HG03558 (cell line): ENCODE data around the gene FALEC.
A peak's percentile ranks its signal among the peaks of the same experiment; 100 is the strongest.
"Not testable (repeated sequence)": the region's sequence is repeated elsewhere in the genome, so short reads cannot be mapped to it uniquely, and the experiment has no call there.

Experiments
- ATAC-seq: cut with Tn5 transposase; IDR thresholded peaks from one replicate; pipeline ENCODE4 v1.9.1; 2021; ENCODE audit warnings: moderate number of reproducible peaks; ENCODE audit not compliant: unreplicated experiment; ENCODE audit errors: extremely low read depth

FALEC gene

GRCh38 chr1:150568594-150568966 is 53.0 kb downstream of the FALEC start:
- no peak for ATAC-seq

DNA sequence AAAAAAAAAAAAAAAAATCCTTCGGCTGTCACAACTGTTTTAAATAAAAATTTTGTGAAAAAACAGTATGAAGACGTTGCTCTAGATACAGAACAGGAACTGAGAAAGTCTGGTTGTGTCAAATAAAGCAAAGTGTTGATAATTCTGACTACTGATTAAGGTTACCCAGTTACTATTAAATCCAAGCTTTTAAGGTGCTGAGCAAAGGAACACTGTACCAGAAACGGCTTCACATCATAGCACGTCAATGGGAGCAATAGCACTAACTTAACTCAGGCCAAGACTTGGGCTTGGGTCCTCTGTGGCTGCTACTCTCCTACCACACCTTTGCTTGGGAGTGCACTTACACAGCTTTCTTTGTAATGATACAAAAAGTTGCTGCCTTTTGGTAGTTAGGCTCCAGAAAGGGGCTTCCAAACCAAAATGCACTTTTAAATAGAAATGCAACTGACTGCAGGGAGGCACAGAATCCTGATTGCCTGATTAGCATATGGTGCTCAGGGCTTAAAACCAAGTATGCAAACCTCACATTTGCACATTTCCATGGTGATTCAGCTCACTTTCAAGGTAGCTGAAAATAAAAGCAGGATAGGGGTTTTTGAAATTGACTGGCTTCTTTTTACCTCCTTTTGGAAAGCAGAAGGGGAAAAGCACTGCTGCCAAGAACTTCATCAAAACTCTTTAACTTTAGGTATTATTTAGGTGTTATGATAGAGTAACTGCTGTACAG is 57.5 kb downstream of the FALEC start:
- no peak for ATAC-seq

DNA sequence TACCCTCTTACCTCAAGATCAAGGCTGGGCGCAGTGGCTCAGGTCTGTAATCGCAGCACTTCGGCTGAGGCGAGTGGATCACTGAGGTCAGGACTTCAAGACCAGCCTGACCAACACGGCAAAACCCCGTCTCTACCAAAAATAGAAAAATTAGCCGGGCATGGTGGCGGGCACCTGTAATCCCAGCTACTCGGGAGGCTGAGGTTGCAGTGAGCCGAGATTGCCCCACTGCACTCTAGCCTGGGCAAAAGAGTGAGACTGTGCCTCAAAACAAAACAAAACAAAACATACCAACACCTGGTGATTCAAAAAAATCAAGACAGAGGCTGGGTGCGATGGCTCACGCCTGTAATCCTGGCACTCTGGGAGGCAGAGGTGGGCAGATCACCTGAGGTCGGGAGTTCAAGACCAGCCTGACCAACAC is 58.1 kb downstream of the FALEC start:
- not testable (repeated sequence) for ATAC-seq

DNA sequence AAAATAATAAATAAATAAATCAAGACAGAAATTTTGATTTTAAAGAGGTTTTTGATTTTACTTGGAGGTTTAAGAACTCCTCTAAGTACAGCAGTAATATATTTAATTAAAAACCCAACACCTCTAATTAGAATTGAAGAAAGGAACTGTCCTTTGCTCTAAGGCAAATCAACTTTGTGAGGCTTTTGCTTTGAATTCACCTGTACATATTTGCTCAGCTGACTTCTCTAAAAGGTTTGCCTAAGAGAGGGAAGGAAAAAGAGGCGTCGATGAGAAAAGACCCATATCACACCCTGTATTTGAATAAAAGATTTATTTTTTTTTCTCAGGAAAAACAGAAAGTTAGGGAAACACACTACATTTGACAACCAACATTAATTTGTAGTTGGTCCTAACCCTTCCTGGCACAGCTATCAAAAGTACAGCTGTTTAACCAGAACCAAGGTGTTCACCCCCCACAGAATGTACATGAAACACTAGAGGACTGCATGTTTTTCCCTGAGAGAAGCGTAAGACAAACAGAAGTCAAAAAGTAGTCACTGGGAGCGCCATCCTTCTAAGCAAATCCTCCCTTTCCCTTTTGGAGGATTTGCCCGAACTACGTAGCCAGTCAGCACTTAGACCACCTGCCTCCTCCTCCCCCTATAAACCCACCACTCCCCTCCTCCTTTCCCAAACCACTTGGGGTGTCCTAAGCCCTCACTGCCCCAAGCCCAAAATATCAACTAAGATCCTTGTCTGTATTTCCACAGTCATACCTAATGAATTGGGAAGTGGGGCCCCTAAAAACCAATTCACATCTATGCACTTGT is 58.9 kb downstream of the FALEC start:
- no peak for ATAC-seq

- no peak for ATAC-seq
These were observed 59.5 kb downstream of the FALEC start for GRCh38 chr1:150575072-150575489.

GRCh38 chr1:150575518-150576366 is 60.2 kb downstream of the FALEC start:
- ATAC-seq, result no peak

GRCh38 chr1:150576367-150576711 is 60.8 kb downstream of the FALEC start:
- ATAC-seq, result no peak

GRCh38 chr1:150576794-150577556 is 61.4 kb downstream of the FALEC start:
- no peak for ATAC-seq

DNA sequence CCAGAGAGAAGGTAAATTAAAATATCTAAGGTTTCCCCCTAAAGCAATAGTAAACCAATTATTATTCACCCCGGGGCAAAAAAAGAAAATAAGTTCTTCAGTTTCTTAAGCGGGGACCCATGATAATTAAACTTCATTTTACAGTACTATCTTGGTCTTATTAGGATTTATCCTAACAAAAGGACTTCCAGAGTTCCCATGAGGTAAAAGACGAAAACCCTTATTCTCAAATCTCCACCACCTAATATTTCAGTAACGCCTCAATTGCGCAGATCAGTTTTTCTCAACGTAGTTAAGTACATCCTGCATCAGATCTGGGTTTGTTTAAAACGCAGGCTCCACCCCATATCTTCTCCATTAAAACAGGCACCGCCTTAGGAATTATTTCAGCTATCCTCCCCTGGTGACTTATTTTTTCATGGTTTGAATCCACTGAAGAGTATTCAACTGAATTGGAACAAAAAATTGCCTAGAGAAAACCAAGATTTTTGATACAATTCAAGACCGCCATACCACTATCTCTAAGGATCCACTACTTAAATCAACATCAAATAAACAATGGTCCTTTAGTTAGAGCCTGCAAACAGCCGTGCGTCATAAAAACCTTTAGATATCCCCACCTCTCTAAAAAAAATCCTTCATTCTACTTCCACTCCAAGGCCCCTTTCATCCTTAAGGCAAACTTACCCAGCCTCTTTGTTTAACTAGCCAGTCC is 62.2 kb downstream of the FALEC start:
- ATAC-seq, result no peak

DNA sequence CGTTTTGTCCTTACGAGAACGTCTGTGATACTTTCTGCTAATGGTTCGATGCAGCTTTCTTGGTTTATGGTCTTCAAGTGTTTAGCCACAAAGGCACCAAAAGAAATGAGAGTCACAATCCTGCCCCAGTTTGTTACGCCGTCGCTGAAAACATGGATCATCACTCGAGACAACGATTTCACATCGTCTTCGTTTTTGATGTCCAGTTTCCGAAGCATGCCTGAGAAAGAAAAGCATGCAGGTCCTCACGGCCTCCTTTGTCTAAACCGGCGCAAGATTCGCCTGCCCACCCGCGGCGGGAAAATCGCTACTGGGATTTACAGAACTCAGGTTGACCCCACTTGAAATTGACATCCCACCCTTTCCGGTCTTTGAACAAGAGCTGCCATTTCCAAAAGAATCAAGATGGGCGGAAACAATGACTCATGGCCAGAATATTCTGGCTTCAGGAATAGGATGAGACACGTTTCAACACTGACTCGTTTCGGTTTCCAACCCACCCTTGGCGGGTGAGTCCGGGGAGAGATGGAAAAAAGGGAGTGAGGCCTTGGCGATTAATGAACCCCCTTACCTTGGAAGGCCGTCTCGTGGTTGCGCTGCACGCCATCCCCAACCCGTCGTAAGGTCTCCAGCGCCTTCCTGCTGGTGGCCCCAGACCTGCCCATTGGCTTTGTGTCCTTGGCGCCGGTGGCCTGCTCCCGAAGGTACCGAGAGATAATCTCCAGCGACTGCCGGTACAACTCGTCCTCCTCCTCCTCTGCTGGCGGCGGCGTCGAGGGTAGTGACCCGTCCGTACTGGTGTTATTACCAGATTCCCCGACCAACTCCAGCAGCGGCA is 62.9 kb downstream of the FALEC start:
- ATAC-seq, result no peak

DNA sequence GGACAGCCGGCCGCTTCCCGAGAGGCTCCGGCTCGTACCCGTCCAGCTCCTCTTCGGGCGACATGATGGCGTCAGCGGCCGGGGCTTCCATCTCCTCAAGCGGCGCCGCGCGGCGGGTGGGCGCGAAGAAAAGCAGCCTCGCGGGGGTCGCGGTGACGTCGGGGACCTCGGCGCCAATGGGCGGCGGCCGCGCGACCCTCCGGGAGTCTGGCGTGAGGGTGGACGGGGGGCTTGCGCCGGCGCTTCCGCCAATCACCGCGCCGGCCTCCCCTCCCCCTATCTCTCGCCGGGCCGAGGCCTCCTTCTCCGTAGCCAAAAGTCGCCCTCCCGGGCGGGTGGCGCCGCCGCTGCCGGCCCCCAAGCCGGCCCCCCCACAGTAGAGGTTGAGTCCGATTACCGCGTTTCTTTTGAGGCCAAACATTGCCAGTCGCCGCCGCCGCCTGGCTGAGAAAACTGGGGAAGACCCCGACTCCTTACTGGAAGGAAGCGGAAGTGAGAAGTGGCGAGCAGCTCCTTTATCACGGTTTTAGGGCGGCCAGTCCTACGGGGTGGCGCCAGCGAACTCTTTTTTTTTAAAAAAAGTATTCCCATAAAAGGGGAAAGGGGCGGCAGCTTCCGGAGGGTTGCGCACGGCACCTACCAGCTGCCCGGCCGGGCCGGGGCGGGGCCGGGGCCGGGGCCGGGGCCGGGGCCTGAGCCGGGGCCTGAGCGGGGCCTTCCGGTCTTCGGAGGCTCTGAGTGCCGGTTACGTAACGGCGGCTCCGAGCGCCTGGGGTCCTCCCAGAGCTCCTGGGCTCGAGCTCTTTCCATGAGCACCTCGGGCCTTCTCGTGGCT is 63.8 kb downstream of the FALEC start, which contains the start of gene MCL1:
TSS of gene MCL1 (minus strand) at position 501 of the 835 bp plus-strand sequence. CDS start at position 421, 80 bp downstream.
- ATAC-seq, result peak; percentile 79

GRCh38 chr1:150579945-150580642 is 64.5 kb downstream of the FALEC start:
- ATAC-seq, result no peak

GRCh38 chr1:150580966-150581365 is 65.4 kb downstream of the FALEC start:
- ATAC-seq, result not testable (repeated sequence)

DNA sequence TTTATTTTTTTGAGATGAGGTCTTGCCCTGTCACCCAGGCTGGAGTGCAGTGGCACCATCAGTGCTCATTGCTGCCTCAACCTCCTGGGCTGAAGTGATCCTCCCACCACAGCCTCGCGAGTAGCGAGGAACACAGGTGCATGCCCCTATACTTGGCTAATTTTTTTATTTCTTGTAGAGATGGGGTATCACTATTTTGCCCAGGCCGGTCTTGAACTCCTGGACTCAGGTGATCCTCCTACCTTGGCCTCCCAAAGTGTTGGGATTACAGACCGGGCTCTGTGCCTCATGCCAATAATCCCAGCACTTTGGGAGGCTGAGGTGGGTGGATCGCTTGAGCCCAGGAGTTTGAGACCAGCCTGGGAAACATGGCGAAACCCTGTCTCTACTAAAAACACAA is 65.9 kb downstream of the FALEC start:
- ATAC-seq, result not testable (repeated sequence)

GRCh38 chr1:150581962-150582361 is 66.4 kb downstream of the FALEC start:
- not testable (repeated sequence) for ATAC-seq

GRCh38 chr1:150582371-150582770 is 66.8 kb downstream of the FALEC start:
- no peak for ATAC-seq
